Astrocyte of the cerebellum (primary cell): Measurements from ENCODE around the gene IRS2.

Experiments used
- DNase-seq: peaks from one replicate; pipeline ENCODE4 v3.0.0-alpha.2; 2011; ENCODE audit warnings: low read depth
- H3K4me3 ChIP-seq: 2 replicates; pipeline ENCODE4 v1.5.1; 2011; ENCODE audit warnings: mild to moderate bottlenecking, low read depth, low read length, moderate library complexity
- CTCF ChIP-seq: IDR thresholded peaks from 2 replicates; pipeline ENCODE4 v1.5.1; 2012; ENCODE audit warnings: low read length, low read depth, moderate library complexity, mild to moderate bottlenecking; ENCODE audit errors: missing control alignments
- in situ Hi-C: cut with HindIII; loops from 2 replicates; pipeline ENCODE4 v1.10.0; 2017; ENCODE audit warnings: low sequenced_read_pairs

The IRS2 gene

GRCh38 chr13:109804654-109805053 lies 18.3 kb upstream of the IRS2 start:
- H3K4me3 ChIP-seq = no peak overlapping the region
- in situ Hi-C loops = no loop called here
- no peak for TF ChIP-seq CTCF
- no peak for DNase-seq

GRCh38 chr13:109803825-109804224 lies 17.4 kb upstream of the IRS2 start:
- no peak for DNase-seq
- in situ Hi-C loops = no loop called here
- no peak overlapping the region for H3K4me3 ChIP-seq
- no peak for TF ChIP-seq CTCF

GRCh38 chr13:109802936-109803335 lies 16.6 kb upstream of the IRS2 start:
- DNase-seq = no peak
- in situ Hi-C loops = no loop called here
- no peak overlapping the region for H3K4me3 ChIP-seq
- no peak for TF ChIP-seq CTCF

GRCh38 chr13:109795011-109795410 lies 8.6 kb upstream of the IRS2 start:
- TF ChIP-seq CTCF = no peak
- DNase-seq = no peak
- in situ Hi-C loops = no loop called here
- no peak overlapping the region for H3K4me3 ChIP-seq

DNA sequence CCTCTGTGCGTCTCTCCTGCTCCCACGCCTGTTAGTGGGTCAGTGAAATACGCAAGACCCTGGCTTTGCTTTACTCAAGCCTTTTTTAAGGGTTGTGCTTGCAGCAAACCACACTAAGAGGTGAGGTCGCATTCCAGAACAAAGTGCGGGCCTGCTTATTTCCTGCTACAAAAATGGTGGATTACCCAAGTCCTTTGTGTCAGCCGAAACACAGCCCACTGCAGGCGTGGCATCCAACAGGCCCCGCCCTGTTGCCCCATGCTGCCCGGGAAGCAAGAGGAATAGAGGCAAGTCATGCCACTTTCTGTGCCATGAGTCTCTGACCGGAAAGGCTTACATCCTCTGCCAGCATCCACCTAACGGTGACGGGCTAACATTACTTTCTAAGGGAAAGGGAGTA lies 7.7 kb upstream of the IRS2 start:
- no peak for TF ChIP-seq CTCF
- in situ Hi-C loops = no loop called here
- no peak overlapping the region for H3K4me3 ChIP-seq
- DNase-seq = no peak

GRCh38 chr13:109792416-109793059 lies 6.2 kb upstream of the IRS2 start:
- no peak for TF ChIP-seq CTCF
- no peak for DNase-seq
- no peak overlapping the region for H3K4me3 ChIP-seq
- in situ Hi-C loops = no loop called here

DNA sequence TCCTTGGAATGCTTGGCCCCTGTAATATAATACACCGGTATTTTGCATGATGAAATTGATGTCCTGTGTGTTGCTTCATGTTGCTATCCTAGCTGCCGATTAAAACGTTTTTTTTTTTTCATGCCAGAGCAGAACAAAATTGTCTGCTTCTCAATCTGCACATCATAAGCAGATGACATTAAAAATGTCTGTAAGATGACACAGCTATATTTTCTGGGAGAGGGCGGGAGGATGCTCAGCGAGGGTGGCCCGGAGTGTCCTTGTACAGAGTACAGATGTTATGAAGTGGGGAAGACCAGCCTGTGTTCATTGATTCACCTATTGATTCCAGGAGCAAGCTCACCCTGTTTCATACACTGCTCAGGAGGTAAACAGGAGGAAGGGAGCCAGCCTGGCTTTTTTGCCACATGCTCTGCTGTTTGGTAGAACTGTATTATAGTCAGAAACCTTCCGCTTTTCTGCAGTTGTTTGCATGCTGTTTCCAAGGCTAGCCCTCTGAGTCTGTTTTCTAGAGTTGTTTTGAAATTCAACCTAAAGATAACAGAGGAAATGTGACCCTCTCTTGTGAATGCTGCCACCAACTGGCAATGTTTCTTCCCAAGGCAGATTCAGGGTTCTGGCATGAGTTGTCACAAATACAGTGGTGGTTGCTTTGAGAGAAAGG lies 4.7 kb upstream of the IRS2 start:
- no peak for DNase-seq
- peak; percentile 35 for TF ChIP-seq CTCF
- no peak overlapping the region for H3K4me3 ChIP-seq
- in situ Hi-C loops = no loop called here
